GM12892 (cell line): ENCODE data around the gene ZDHHC11.
"Not testable (repeated sequence)": the region's sequence is repeated elsewhere in the genome, so short reads cannot be mapped to it uniquely, and the experiment has no call there.

Experiments
- POLR2A ChIP-seq: IDR thresholded peaks from 2 replicates; pipeline ENCODE4 v1.6.1; 2011; ENCODE audit warnings: low read depth, low read length, control low read depth
- POLR2AphosphoS5 ChIP-seq: IDR thresholded peaks from 2 replicates; pipeline ENCODE4 v1.6.1; 2011; ENCODE audit warnings: low read depth, low read length, control low read depth
- TAF1 ChIP-seq: IDR thresholded peaks from 2 replicates; pipeline ENCODE4 v1.6.1; 2011; ENCODE audit warnings: low read depth, mild to moderate bottlenecking, control low read depth, low read length, borderline replicate concordance

DNA sequence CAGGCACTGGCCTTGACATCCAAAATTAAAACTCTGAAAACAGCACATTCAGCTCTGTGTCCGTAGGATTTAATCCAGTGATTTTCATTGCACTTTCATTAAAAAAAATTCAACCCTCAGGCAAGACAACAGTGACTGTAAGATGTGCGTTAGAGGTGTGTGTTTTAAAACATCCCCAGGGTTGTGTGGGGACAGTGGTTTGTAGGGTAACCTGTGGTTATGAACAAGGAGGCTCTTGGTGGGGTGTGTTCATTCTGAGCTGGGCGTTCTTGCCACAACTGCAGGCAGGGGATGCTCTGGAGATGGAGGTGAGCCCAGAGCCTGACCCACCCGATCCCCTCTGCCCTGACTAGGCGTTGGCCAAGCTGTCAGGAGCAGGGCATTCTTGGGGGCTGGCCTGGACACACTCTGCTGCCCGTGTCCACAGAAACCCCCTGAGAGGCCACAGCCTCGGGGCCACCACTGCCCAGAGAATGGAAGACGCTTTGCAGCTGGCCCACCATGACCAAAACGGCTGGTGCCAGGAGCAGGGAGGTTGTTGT lies 103.4 kb downstream of the ZDHHC11 start:
- not testable (repeated sequence) for TF ChIP-seq POLR2A, POLR2AphosphoS5, TAF1
